H1 (cell line): Measurements from ENCODE around the gene LMAN1.

Experiments
- CHD1 ChIP-seq: IDR thresholded peaks from 2 replicates; pipeline ENCODE4 v1.6.1; 2012; ENCODE audit warnings: low read depth, low read length, improper control_type of control experiment
- EGR1 ChIP-seq: IDR thresholded peaks from 2 replicates; pipeline ENCODE4 v1.6.1; 2011; ENCODE audit warnings: low read depth, low read length, borderline replicate concordance
- EP300 ChIP-seq, 2 experiments: IDR thresholded peaks; 1 replicate in 1 of 2; 2 replicates in 1 of 2; pipeline ENCODE4 v1.6.1; 2011 to 2012; ENCODE audit warnings: low read depth in 2 of 2, low read length in 2 of 2, mild to moderate bottlenecking in 2 of 2, borderline replicate concordance in 1 of 2, inconsistent platforms in 1 of 2, moderate library complexity in 1 of 2
- EZH2 ChIP-seq: fragments of 200-600 bp; sonication (generic); IDR thresholded peaks from 2 replicates; pipeline ENCODE4 v1.7.1; 2012; ENCODE audit warnings: low read depth, mild to moderate bottlenecking, moderate library complexity, low read length, inconsistent platforms; ENCODE audit not compliant: severe bottlenecking
- MAFK ChIP-seq: IDR thresholded peaks from 2 replicates; pipeline ENCODE4 v1.6.1; 2012; ENCODE audit warnings: low read depth, mild to moderate bottlenecking, improper control_type of control experiment, low read length
- POLR2A ChIP-seq, 2 experiments: IDR thresholded peaks; 1 replicate in 1 of 2; 2 replicates in 1 of 2; pipeline ENCODE4 v1.6.1; 2011; ENCODE audit warnings: low read depth in 2 of 2, low read length in 2 of 2, mild to moderate bottlenecking in 2 of 2; ENCODE audit errors: control extremely low read depth in 1 of 2
- SP4 ChIP-seq: IDR thresholded peaks from 2 replicates; pipeline ENCODE4 v1.6.1; 2012; ENCODE audit warnings: low read length, inconsistent platforms
- TAF1 ChIP-seq: IDR thresholded peaks from 2 replicates; pipeline ENCODE4 v1.6.1; 2011; ENCODE audit warnings: mild to moderate bottlenecking, low read depth, low read length
- TBP ChIP-seq: IDR thresholded peaks from 2 replicates; pipeline ENCODE4 v1.6.1; 2011; ENCODE audit warnings: low read depth, low read length, improper control_type of control experiment
- TEAD4 ChIP-seq: IDR thresholded peaks from 2 replicates; pipeline ENCODE4 v1.6.1; 2012; ENCODE audit warnings: low read depth, low read length, inconsistent platforms, mixed read lengths
- ZNF274 ChIP-seq: IDR thresholded peaks from 2 replicates; pipeline ENCODE4 v1.7.0; 2012; ENCODE audit warnings: low read length, borderline replicate concordance; ENCODE audit errors: extremely low read depth
- TF ChIP-seq, protein P1 (sequence below), 3 experiments: IDR thresholded peaks; 1 replicate in 2 of 3; 2 replicates in 1 of 3; pipeline versions ENCODE4 v1.5.1 to v1.6.1; 2011; ENCODE audit warnings: low read length in 3 of 3, mild to moderate bottlenecking in 3 of 3, inconsistent platforms in 2 of 3, low read depth in 1 of 3, moderate library complexity in 1 of 3; ENCODE audit not compliant: insufficient read depth in 1 of 3; ENCODE audit errors: control extremely low read depth in 1 of 3

DNA sequence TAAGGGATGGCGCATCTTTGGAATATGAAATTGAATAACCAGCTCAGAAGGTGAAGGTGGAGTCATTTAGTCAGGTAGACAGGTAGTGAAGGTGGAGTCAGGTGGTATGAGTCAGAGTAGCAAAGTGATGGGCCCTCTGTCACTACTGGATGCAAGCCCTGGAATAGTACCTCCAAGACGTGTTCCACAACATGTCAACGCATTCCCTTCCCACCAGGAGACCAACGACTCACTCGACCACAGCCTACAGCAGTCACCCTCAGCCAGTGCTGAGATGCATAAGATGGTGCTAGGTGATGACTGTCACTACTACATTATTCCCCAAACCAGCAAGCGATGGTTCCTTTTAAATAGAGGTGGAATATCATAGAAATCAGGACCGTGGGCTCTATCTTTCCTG, 47.4 kb downstream of the LMAN1 start:
- no peak for TF ChIP-seq EZH2
- TF ChIP-seq ZNF274 = no peak
- TF ChIP-seq POLR2A (IDR thresholded peaks at IDR 0.05; ENCODE audit: control extremely low read depth in 1 of 2, low read depth in 2 of 2, low read length in 2 of 2) = no peak
- TF ChIP-seq MAFK = no peak
- TF ChIP-seq CHD1 = no peak
- no peak for TF ChIP-seq EGR1
- no peak for TF ChIP-seq SP4
- no peak for TF ChIP-seq EP300 (IDR thresholded peaks at IDR 0.05; ENCODE audit: borderline replicate concordance in 1 of 2, low read depth in 2 of 2, low read length in 2 of 2)
- TF ChIP-seq TEAD4 = no peak
- no peak for TF ChIP-seq TBP
- TF ChIP-seq, protein P1, sequence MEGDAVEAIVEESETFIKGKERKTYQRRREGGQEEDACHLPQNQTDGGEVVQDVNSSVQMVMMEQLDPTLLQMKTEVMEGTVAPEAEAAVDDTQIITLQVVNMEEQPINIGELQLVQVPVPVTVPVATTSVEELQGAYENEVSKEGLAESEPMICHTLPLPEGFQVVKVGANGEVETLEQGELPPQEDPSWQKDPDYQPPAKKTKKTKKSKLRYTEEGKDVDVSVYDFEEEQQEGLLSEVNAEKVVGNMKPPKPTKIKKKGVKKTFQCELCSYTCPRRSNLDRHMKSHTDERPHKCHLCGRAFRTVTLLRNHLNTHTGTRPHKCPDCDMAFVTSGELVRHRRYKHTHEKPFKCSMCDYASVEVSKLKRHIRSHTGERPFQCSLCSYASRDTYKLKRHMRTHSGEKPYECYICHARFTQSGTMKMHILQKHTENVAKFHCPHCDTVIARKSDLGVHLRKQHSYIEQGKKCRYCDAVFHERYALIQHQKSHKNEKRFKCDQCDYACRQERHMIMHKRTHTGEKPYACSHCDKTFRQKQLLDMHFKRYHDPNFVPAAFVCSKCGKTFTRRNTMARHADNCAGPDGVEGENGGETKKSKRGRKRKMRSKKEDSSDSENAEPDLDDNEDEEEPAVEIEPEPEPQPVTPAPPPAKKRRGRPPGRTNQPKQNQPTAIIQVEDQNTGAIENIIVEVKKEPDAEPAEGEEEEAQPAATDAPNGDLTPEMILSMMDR (IDR thresholded peaks at IDR 0.05; ENCODE audit: control extremely low read depth in 1 of 3, insufficient read depth in 1 of 3, low read depth in 1 of 3, low read length in 3 of 3) = no peak
- no peak for TF ChIP-seq TAF1
